HT-29 (cell line): ENCODE measurements around the gene CPEB3. TPM values are rescaled to one million over a fixed set of nuclear protein-coding genes. Genes with fewer than 3 reads are reported as not detected.
"Not testable (repeated sequence)": the region's sequence is repeated elsewhere in the genome, so short reads cannot be mapped to it uniquely, and the experiment has no call there.

Source experiments
- DNase-seq: peaks from one replicate; pipeline ENCODE4 v3.0.0-alpha.2; 2015; ENCODE audit warnings: low spot score
- total RNA-seq: library from RNA; depleted of rRNA; stranded (reverse); fragments of >200 nt; shearing (Covaris generic); gene quantifications from 2 replicates; pipeline ENCODE4 v1.2.3, GENCODE V29; 2014

The CPEB3 gene
- total RNA-seq, 1 experiment from 2014 or later, result 0.74 TPM

- DNase-seq, result no peak
These were observed 147.9 kb downstream of the CPEB3 start for GRCh38 chr10:92142949-92143348.

GRCh38 chr10:92142512-92142911 lies 148.4 kb downstream of the CPEB3 start:
- peak; percentile 42 for DNase-seq

GRCh38 chr10:92141147-92141546 lies 149.7 kb downstream of the CPEB3 start:
- DNase-seq, result not testable (repeated sequence)

- not testable (repeated sequence) for DNase-seq
These were observed 156.8 kb downstream of the CPEB3 start for GRCh38 chr10:92134049-92134448.

- no peak for DNase-seq
These were observed 159.5 kb downstream of the CPEB3 start for GRCh38 chr10:92131275-92131820.

GRCh38 chr10:92130622-92131274 lies 160.1 kb downstream of the CPEB3 start:
- DNase-seq, result no peak

GRCh38 chr10:92126100-92126650 lies 164.7 kb downstream of the CPEB3 start:
- no peak for DNase-seq

GRCh38 chr10:92125144-92125543 lies 165.7 kb downstream of the CPEB3 start:
- no peak for DNase-seq

GRCh38 chr10:92124616-92125143 lies 166.2 kb downstream of the CPEB3 start:
- DNase-seq, result peak; percentile 11

- no peak for DNase-seq
These were observed 166.9 kb downstream of the CPEB3 start for GRCh38 chr10:92124020-92124419.

GRCh38 chr10:92122941-92123450 lies 167.9 kb downstream of the CPEB3 start:
- peak; percentile 90 for DNase-seq

GRCh38 chr10:92121686-92122492 lies 169.0 kb downstream of the CPEB3 start:
- DNase-seq, result peak; percentile 4

GRCh38 chr10:92119340-92119739 lies 171.5 kb downstream of the CPEB3 start:
- no peak for DNase-seq

- DNase-seq, result not testable (repeated sequence)
These were observed 176.0 kb downstream of the CPEB3 start for GRCh38 chr10:92114917-92115316.

- no peak for DNase-seq
These were observed 176.8 kb downstream of the CPEB3 start for GRCh38 chr10:92113911-92114600.

GRCh38 chr10:92112462-92112861 lies 178.4 kb downstream of the CPEB3 start:
- DNase-seq, result no peak

- DNase-seq, result no peak
These were observed 179.4 kb downstream of the CPEB3 start for GRCh38 chr10:92111336-92111939.

GRCh38 chr10:92110039-92110794 lies 180.7 kb downstream of the CPEB3 start:
- DNase-seq, result no peak

- no peak for DNase-seq
These were observed 182.1 kb downstream of the CPEB3 start for GRCh38 chr10:92108747-92109146.

GRCh38 chr10:92108120-92108519 lies 182.8 kb downstream of the CPEB3 start:
- no peak for DNase-seq
